K562 (cell line): ENCODE measurements around the gene CTCFL. TPM values are rescaled to one million over a fixed set of nuclear protein-coding genes. Genes with fewer than 3 reads are reported as not detected.

Experiments used
- ATAC-seq: fragments of 200-7000 bp; cut with Tn5 transposase; 3 replicates; pipeline ENCODE4 v1.9.1; 2020; ENCODE audit warnings: moderate library complexity
- BruUV-seq: library from RNA; stranded (reverse); fragments of 400-500 nt; replicated peaks from 2 replicates; lab custom pipeline; 2021; lab: Mats Ljungman, UMichigan
- CTCF ChIA-PET: fragments of 300-600 bp; formaldehyde crosslinking; extraction: SDS; loops from one replicate; lab custom pipeline; 2021; ENCODE audit warnings: low intra/inter-chr PET ratio; lab: Yijun Ruan, JAX
- POLR2A ChIA-PET: fragments of 300-600, 350-650 bp; sonication (Branson Sonifier 250); formaldehyde crosslinking; extraction: SDS; loops from one replicate; lab custom pipeline; 2021; ENCODE audit warnings: antibody characterized with exemption, inconsistent platforms; lab: Yijun Ruan, JAX
- DNase-seq, 4 experiments: peaks; one replicate each; pipeline versions ENCODE4 v3.0.0 to v3.0.0-alpha.2; 2011 to 2018; ENCODE audit warnings: low spot score in 3 of 4, mixed read lengths in 3 of 4; ENCODE audit errors: extremely low read depth in 1 of 4
- FAIRE-seq: peaks from 2 replicates; lab custom pipeline; 2011; peaks lifted over from hg19 to GRCh38; lab: Jason Lieb, UNC
- H2AFZ ChIP-seq: 2 replicates; pipeline ENCODE4 v1.6.0; 2011; ENCODE audit warnings: low read depth, low read length, control low read depth, inconsistent platforms
- H3K27ac ChIP-seq: fragments of 200-600 bp; 3 replicates; pipeline ENCODE4 v1.8.0; 2011; ENCODE audit warnings: low read depth, mild to moderate bottlenecking, control low read depth, inconsistent platforms, low read length, moderate library complexity, mixed read lengths; ENCODE audit errors: extremely low read depth
- H3K27me3 ChIP-seq, 2 experiments: fragments of 300-600 bp in 1 of 2; 2 replicates in 1 of 2; 3 replicates in 1 of 2; pipeline versions ENCODE4 v1.6.0 to v1.8.0; 2011; ENCODE audit warnings: inconsistent platforms in 2 of 2, low read length in 2 of 2, mild to moderate bottlenecking in 1 of 2, mixed read lengths in 1 of 2, moderate library complexity in 1 of 2; ENCODE audit not compliant: control insufficient read depth in 2 of 2, insufficient read depth in 2 of 2
- H3K36me3 ChIP-seq: fragments of 300-600 bp; 3 replicates; pipeline ENCODE4 v1.8.0; 2011; ENCODE audit warnings: mild to moderate bottlenecking, low read length, inconsistent platforms; ENCODE audit not compliant: control insufficient read depth, insufficient read depth
- H3K4me1 ChIP-seq, 2 experiments: fragments of 200-600 bp in 1 of 2; replicated peaks in 1 of 2; 2 replicates in 1 of 2; 3 replicates in 1 of 2; pipeline versions ENCODE4 v1.5.1 to v1.8.0; 2011; ENCODE audit warnings: inconsistent platforms in 2 of 2, low read length in 2 of 2, mild to moderate bottlenecking in 1 of 2, mixed read lengths in 1 of 2, moderate library complexity in 1 of 2; ENCODE audit not compliant: control insufficient read depth in 2 of 2, insufficient read depth in 2 of 2
- H3K4me2 ChIP-seq: 2 replicates; pipeline ENCODE4 v1.6.1; 2011; ENCODE audit warnings: low read length, control low read depth, inconsistent platforms, mixed read lengths; ENCODE audit not compliant: insufficient read depth
- H3K4me3 ChIP-seq: fragments of 200-600 bp; sonication (generic), shearing (Covaris generic); 2 replicates; pipeline ENCODE4 v1.5.1; 2016; ENCODE audit warnings: control low read depth, inconsistent platforms
- H3K79me2 ChIP-seq: fragments of 200-600 bp; 3 replicates; pipeline ENCODE4 v1.8.0; 2011; ENCODE audit warnings: low read length, inconsistent platforms; ENCODE audit not compliant: control insufficient read depth, insufficient read depth
- H3K9ac ChIP-seq, 2 experiments: 2 replicates each; pipeline versions ENCODE4 v1.6.0 to v1.6.1; 2011; ENCODE audit warnings: low read depth in 2 of 2, low read length in 2 of 2, control low read depth in 1 of 2, inconsistent platforms in 1 of 2, mild to moderate bottlenecking in 1 of 2, mixed read lengths in 1 of 2; ENCODE audit not compliant: insufficient read depth in 1 of 2
- H3K9me1 ChIP-seq: one replicate; pipeline ENCODE4 v1.6.0; 2011; ENCODE audit warnings: inconsistent platforms, mild to moderate bottlenecking, low read length, moderate library complexity; ENCODE audit not compliant: control insufficient read depth, insufficient read depth
- H3K9me3 ChIP-seq: replicated peaks from 2 replicates; pipeline ENCODE4 v1.5.1; 2011; ENCODE audit warnings: low read depth, low read length, inconsistent platforms; ENCODE audit not compliant: control insufficient read depth, insufficient read depth
- H4K20me1 ChIP-seq: replicated peaks from 2 replicates; pipeline ENCODE4 v1.6.1; 2011; ENCODE audit warnings: low read length, inconsistent platforms, mixed read lengths; ENCODE audit not compliant: control insufficient read depth, insufficient read depth
- RBM25 ChIP-seq: fragments of 200-400 bp; formaldehyde crosslinking; IDR thresholded peaks from 2 replicates; pipeline ENCODE4 v1.6.1; 2018; ENCODE audit warnings: low read length, low read depth, moderate library complexity; ENCODE audit not compliant: severe bottlenecking
- ZNF140 ChIP-seq: fragments of 250-450 bp; sonication (Bioruptor Pico); IDR thresholded peaks from 2 replicates; pipeline ENCODE4 v1.8.0; 2021; ENCODE audit warnings: moderate library complexity, mild to moderate bottlenecking, inconsistent platforms
- WGBS: fragments of 100-300 bp; shearing (Covaris generic); methylation state at CpG from one replicate; pipeline ENCODE4 v1.1.6; 2016; ENCODE audit warnings: low coverage, mixed read lengths; ENCODE audit not compliant: insufficient coverage; ENCODE audit errors: missing lambda C conversion rate; 5-methylcytosine and 5-hydroxymethylcytosine counted together
- in situ Hi-C: fragments of 300-500 bp; cut with MboI; formaldehyde crosslinking; loops from 4 replicates; pipeline ENCODE4 v1.15.0; 2018; ENCODE audit warnings: inconsistent platforms, mixed read lengths
- intact Hi-C: fragments of 100-400 bp; cut with micrococcal nuclease; formaldehyde crosslinking; loops from 2 replicates; pipeline ENCODE4 v1.14.2; 2022
- polyA plus RNA-seq, 8 experiments: library from polyadenylated mRNA; depleted of rRNA in 4 of 8; stranded (reverse) in 5 of 8; unstranded in 3 of 8; fragments of >200 nt; fragmentation: Nextera tagmentation in 2 of 8; fragmentation: Illumina TruSeq in 1 of 8; extraction: Ambion mirVana in 2 of 8; extraction: Trizol in 1 of 8; gene quantifications; 2 replicates each; pipeline versions ENCODE4 v1.2.1 to v1.2.3, GENCODE V29; 2011 to 2014; ENCODE audit warnings: inconsistent platforms in 1 of 8, missing spikeins in 1 of 8
- total RNA-seq, 7 experiments: library from RNA; depleted of rRNA in 6 of 7; stranded (reverse); fragments of >200 nt in 6 of 7; fragmentation: Illumina TruSeq in 2 of 7; extraction: Trizol in 2 of 7; gene quantifications; 2 replicates each; pipeline versions ENCODE4 v1.2.1 to v1.2.3, GENCODE V29; 2011 to 2021; ENCODE audit warnings: low replicate concordance in 1 of 7
- TF ChIP-seq, protein P1 (sequence below): fragments of 250-450 bp; sonication (Bioruptor Pico); IDR thresholded peaks from 2 replicates; pipeline ENCODE4 v1.5.0; 2021; ENCODE audit warnings: mild to moderate bottlenecking, borderline replicate concordance

CTCFL gene
- total and polyA plus RNA-seq, 9 of the 15 experiments (the other 6 are each of a cell fraction or from before 2014, with no cell fraction given): 42.4 to 188 (median 111) TPM

- no peaks in the 10 kb centered on the region; the same call in 2 of the 3 replicates for H3K36me3 ChIP-seq
- FAIRE-seq (no peak), DNase-seq (no peak), ATAC-seq (no peak)
- no TSS peak for BruUV-seq
- H3K9ac ChIP-seq: peak overlapping the region in 1 of 2 experiments; percentile 65; a peak in 1 of 4 replicates
- H3K4me3 ChIP-seq: no peak overlapping the region
- in situ Hi-C loops: no loop called here
- H3K4me2 ChIP-seq: no peak overlapping the region
- intact Hi-C loops: no loop called here
- ChIA-PET CTCF (no interaction called here), POLR2A (no interaction called here)
- no peaks in the 10 kb centered on the region for H3K27me3 ChIP-seq
- no peak overlapping the region for H3K27ac ChIP-seq
- 89% methylated on average over 13 of the region's 13 CpGs for WGBS
- no peak overlapping the region for H2AFZ ChIP-seq
- H3K9me1 ChIP-seq: peaks cover 4% of the 10 kb centered on the region
- no peaks in the 10 kb centered on the region for H4K20me1 ChIP-seq
- TF ChIP-seq RBM25 (peak; percentile 84), ZNF140 (no peak)
- TF ChIP-seq, protein P1, sequence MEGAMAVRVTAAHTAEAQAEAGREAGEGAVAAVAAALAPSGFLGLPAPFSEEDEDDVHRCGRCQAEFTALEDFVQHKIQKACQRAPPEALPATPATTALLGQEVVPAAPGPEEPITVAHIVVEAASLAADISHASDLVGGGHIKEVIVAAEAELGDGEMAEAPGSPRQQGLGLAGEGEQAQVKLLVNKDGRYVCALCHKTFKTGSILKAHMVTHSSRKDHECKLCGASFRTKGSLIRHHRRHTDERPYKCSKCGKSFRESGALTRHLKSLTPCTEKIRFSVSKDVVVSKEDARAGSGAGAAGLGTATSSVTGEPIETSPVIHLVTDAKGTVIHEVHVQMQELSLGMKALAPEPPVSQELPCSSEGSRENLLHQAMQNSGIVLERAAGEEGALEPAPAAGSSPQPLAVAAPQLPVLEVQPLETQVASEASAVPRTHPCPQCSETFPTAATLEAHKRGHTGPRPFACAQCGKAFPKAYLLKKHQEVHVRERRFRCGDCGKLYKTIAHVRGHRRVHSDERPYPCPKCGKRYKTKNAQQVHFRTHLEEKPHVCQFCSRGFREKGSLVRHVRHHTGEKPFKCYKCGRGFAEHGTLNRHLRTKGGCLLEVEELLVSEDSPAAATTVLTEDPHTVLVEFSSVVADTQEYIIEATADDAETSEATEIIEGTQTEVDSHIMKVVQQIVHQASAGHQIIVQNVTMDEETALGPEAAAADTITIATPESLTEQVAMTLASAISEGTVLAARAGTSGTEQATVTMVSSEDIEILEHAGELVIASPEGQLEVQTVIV: no peak
- peaks cover 35 to 55% of the 10 kb centered on the region in 2 experiments for H3K4me1 ChIP-seq
- H3K9me3 ChIP-seq: peaks cover 5% of the 10 kb centered on the region; the same call in 1 of the 2 replicates
- no peaks in the 10 kb centered on the region for H3K79me2 ChIP-seq
These were observed 68.8 kb downstream of the CTCFL start for GRCh38 chr20:57456116-57456515.
